ENCODE results near the gene FMNL2. TPM values are rescaled to one million over a fixed set of nuclear protein-coding genes. Genes with fewer than 3 reads are reported as not detected.

The FMNL2 gene
- total RNA-seq, 1 experiment from 2014 or later, result 33.6 TPM

DNA sequence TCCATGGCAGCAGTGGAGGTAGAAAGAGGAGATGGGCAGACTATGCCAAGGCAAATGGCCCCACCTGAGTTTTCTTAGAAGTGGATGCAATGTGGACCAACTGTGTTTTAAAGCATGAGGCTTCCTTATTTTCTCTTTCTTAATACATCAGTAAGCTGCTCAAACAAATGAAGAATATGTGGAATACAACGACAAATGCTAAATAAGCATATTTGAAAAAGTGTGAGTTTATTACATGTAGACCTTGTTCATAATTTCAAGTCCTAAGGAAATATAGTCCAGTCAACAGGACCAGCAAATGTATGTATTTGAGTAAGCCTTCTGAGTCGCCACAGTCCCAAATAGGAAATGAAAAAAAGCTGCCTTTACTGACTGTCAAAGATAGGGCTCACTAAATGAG lies 204.4 kb downstream of the FMNL2 start:
- Mint-ChIP-seq H3K27ac (no peak overlapping the region), H3K36me3 (ENCODE audit: insufficient read depth in 1 of 3, low read depth in 3 of 3) (peaks cover 2 to 5% (median 4%) of the 10 kb centered on the region in 3 experiments; a peak in 4 of 7 replicates), H3K9me3 (no peaks in the 10 kb centered on the region), H3K4me3 (no peak overlapping the region), H3K27me3 (ENCODE audit: low read depth) (no peaks in the 10 kb centered on the region), H3K4me1 (peaks cover 14 to 24% of the 10 kb centered on the region in 2 experiments)
- Histone ChIP-seq H2BK15ac (ENCODE audit: low read depth, low read length) (no peak overlapping the region), H3K4ac (ENCODE audit: low read depth, low read length) (no peak overlapping the region), H4K91ac (ENCODE audit: insufficient read length, low read depth, low read length) (no peak overlapping the region), H3K27ac (ENCODE audit: insufficient read length, low read depth, low read length) (no peak overlapping the region), H3K27me3 (ENCODE audit: insufficient read depth, low read length) (no peaks in the 10 kb centered on the region), H3K23me2 (ENCODE audit: insufficient read length, low read depth, low read length, poor library complexity, severe bottlenecking) (no peaks in the 10 kb centered on the region), H2AFZ (ENCODE audit: low read length) (no peak overlapping the region), H3K14ac (ENCODE audit: insufficient read depth, low read length) (no peak overlapping the region), H2BK5ac (ENCODE audit: insufficient read length, low read length) (no peak overlapping the region), H3K79me1 (ENCODE audit: insufficient read depth, low read depth, low read length, poor library complexity, severe bottlenecking) (no peaks in the 10 kb centered on the region), H3K56ac (ENCODE audit: insufficient read length, low read depth, low read length) (no peak overlapping the region), H3K18ac (ENCODE audit: insufficient read length, low read depth, low read length) (no peak overlapping the region), H2BK20ac (ENCODE audit: low read depth, low read length, poor library complexity, severe bottlenecking) (no peak overlapping the region), H3K9me3 (ENCODE audit: control insufficient read depth, low read depth, low read length) (no peaks in the 10 kb centered on the region), H3K23ac (ENCODE audit: insufficient read length, low read depth, low read length) (no peak overlapping the region), H4K8ac (replicated peaks; ENCODE audit: insufficient read length, low read depth, low read length) (no peak overlapping the region), H3K9ac (ENCODE audit: extremely low read depth, insufficient read length, low read length) (no peak overlapping the region), H3K4me2 (ENCODE audit: insufficient read depth, insufficient read length, low read length) (no peak overlapping the region), H3T11ph (ENCODE audit: low read length) (no peak overlapping the region), H2AK5ac (ENCODE audit: insufficient read length, low read length) (no peak overlapping the region), H3K4me1 (ENCODE audit: insufficient read depth, low read length) (no peaks in the 10 kb centered on the region; the same call in 1 of the 2 replicates), H3K79me2 (ENCODE audit: insufficient read depth, low read length) (no peaks in the 10 kb centered on the region; the same call in 1 of the 2 replicates), H4K20me1 (ENCODE audit: control insufficient read depth, insufficient read depth, insufficient read length) (no peaks in the 10 kb centered on the region), H2BK12ac (ENCODE audit: insufficient read length, low read depth, low read length) (no peak overlapping the region), H4K5ac (ENCODE audit: insufficient read length, low read depth, low read length) (no peak overlapping the region), H2BK120ac (ENCODE audit: low read depth, low read length, poor library complexity, severe bottlenecking) (no peak overlapping the region)
- WGBS (ENCODE audit: extremely low coverage, insufficient read length, low lambda C conversion rate), result no CpG with 5 or more reads among the region's 2 CpGs
- TF ChIP-seq CTCF (conservative IDR thresholded peaks at IDR 0.05), result no peak
- DNase-seq, result no peak

All from H9 (cell line).